A204.1 (cell line): ENCODE results near the gene EMID1.

ENCODE experiments used
- FAIRE-seq: peaks from 2 replicates; lab custom pipeline; 2012; peaks lifted over from hg19 to GRCh38; lab: Jason Lieb, UNC

EMID1 gene

GRCh38 chr22:29205594-29206371, at the start of gene EMID1:
Gene EMID1 (plus strand): TSS chr22:29205896. CDS start chr22:29206039, 143 bp downstream.
- no peak for FAIRE-seq

- no peak for FAIRE-seq
Measured at GRCh38 chr22:29155966-29156365, 49.7 kb upstream of the EMID1 start.

- no peak for FAIRE-seq
Measured at GRCh38 chr22:29156507-29156906, 49.2 kb upstream of the EMID1 start.

- FAIRE-seq = no peak
Measured at GRCh38 chr22:29157759-29158535, 47.7 kb upstream of the EMID1 start.

DNA sequence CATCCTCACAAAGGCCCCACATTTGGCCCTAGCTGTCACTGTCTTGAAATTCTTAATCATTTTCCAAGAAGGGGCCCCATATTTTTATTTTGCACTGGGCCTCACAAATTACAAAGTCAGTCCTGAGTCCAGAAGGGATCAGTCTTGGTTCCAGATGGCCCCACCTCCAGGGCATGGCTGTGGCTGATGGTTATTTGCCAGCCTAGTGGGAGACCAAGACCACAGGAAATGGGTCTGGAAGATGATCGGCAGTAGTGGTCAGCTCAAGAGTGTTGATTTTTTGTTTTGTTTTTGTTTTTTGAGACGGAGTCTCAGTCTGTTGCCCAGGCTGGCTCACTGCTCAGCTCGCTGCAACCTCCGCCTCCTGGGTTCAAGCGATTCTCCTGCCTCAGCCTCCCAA, 47.1 kb upstream of the EMID1 start:
- no peak for FAIRE-seq

GRCh38 chr22:29163808-29164207, 41.9 kb upstream of the EMID1 start:
- no peak for FAIRE-seq

DNA sequence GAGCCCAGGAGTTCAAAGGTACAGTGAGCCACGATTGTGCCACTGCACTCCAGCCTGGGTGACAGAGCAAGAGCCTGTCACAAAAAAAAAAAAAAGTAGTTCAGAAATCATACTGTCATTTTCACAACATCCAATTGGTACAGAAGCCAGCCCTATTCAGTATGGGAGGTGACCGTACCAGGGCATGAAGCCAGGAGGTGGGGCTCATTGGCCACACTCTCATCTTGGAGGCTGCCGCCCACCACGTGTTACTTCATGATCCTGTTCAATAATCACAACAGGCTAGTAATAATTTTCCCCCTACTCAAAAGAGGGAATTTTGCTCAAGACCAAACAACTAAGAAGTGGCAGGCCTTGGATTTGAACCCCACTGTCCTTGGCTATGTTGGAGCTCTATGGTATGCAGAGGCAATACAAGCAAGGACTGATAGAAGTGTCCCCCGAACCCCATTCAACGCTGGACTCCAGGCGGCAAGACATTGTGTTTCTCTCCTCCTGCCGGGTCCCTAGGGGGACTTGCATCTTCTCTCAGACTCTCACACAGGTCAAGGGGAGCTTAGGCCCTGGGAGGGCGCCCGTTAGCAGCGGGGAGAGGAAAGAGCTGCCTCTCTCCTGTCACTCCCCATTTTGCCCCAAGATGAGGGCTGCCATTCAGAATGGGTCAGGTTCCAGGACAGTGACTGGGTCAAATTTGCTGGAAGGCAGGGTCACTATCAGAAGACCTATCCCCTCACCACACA, 40.2 kb upstream of the EMID1 start:
- no peak for FAIRE-seq

DNA sequence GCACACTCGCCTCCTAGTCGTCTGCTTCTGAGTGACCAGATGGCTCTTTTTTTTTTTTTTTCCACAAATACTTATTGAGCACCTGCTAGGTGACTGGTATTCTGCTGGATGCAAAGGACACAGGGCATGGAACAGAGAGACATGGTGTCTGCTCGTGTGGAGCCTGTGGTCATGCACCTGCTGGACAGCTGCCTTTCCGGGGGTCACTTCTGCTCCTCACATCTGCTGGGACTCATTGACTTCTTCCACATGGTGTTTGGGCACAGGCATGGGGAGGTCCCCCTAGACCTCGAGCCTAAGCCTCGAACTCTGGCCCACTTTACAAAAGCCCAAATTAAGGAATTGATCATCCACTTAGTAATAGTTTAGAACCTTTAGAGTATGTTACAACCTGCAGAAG, 39.5 kb upstream of the EMID1 start:
- FAIRE-seq = no peak

- FAIRE-seq = no peak
Measured at GRCh38 chr22:29167032-29167911, 38.4 kb upstream of the EMID1 start.

- no peak for FAIRE-seq
Measured at GRCh38 chr22:29171721-29172120, 34.0 kb upstream of the EMID1 start.

- FAIRE-seq = no peak
Measured at GRCh38 chr22:29172216-29172615, 33.5 kb upstream of the EMID1 start.

DNA sequence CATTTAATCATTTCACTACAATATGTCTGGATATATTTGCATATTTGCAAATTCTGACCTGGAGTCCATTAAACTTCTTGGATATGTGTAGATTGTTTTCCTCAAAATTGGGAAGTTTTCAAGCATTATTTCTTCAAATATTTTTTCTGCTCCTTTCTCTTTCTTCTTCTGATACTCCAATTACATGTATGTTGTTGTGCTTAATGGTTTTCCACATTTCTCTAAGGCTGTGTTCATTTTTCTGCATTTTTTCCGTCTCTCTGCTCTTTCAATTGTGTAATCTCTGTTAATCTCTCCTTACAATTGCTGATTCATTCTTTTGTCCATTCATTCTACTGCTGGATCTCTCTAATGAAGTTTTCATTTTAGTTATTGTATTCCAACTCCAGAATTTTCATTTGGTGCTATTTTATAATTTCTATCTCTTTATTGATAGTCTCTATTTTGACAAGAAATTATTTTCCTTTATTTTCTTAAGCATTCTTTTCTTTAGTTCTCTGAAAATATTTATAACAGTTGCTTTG, 30.3 kb upstream of the EMID1 start:
- no peak for FAIRE-seq

DNA sequence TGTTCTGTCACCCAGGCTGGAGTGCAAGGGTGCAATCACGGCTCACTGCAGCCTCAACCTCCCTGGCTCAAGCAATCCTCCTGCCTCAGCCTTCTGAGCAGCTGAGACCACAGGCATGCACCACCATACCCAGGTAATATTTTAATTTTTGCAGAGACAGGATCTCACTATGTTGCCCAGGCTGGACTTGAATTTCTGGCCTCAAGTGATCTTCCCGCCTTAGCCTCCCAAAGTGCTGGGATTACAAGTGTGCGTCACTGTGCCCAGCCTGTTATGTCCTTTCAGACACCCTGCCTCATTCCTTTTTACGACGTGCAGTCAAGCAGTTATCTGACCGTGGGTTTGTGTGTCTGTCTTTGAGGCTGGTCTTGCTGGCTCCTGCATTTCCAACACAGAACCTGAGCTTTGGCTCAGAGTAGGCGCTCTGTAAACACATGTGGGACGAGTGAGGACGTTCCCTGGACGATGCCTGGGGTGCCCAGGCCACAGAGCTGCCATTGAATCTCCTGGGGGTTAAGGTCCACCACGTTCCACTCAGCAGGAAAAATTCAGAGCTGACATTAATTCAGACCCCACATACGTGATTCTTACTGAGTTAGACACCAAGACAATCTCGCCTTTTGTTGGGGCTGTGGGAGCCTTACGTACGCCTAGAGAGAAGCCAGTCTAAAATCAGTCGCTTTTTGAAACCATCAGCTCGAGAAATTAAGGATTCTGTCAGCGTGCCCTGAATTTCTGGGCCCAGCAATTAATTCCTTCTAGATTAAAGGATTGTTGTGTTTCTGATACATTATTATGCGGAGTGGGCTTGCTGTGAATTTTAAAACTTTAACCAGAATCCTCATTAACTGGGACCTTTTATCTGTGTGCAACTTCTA, 21.5 kb upstream of the EMID1 start:
- no peak for FAIRE-seq

- FAIRE-seq = no peak
Measured at GRCh38 chr22:29184849-29185490, 20.7 kb upstream of the EMID1 start.

- FAIRE-seq = no peak
Measured at GRCh38 chr22:29186302-29186701, 19.4 kb upstream of the EMID1 start.

GRCh38 chr22:29187831-29188230, 17.9 kb upstream of the EMID1 start:
- no peak for FAIRE-seq

GRCh38 chr22:29190051-29190450, 15.6 kb upstream of the EMID1 start:
- FAIRE-seq = no peak

- FAIRE-seq = no peak
Measured at GRCh38 chr22:29190918-29191317, 14.8 kb upstream of the EMID1 start.

- FAIRE-seq = no peak
Measured at GRCh38 chr22:29193021-29193420, 12.7 kb upstream of the EMID1 start.

GRCh38 chr22:29194184-29194583, 11.5 kb upstream of the EMID1 start:
- FAIRE-seq = no peak
